Peyer's patch (tissue), 4 donors: ENCODE results near the gene LRRC32. TPM values are rescaled to one million over a fixed set of nuclear protein-coding genes. Genes with fewer than 3 reads are reported as not detected.

Experiments
- DNase-seq, 3 donors: peaks; one replicate each; pipeline ENCODE4 v3.0.0-alpha.2; 2017 to 2019
- H3K27ac ChIP-seq, 4 donors: fragments of 200-600 bp; sonication (generic); one replicate each; pipeline ENCODE4 v1.5.1; 2016 to 2019
- H3K27me3 ChIP-seq, 2 donors: fragments of 200-600 bp; sonication (generic); one replicate each; pipeline ENCODE4 v1.5.1; 2019
- H3K36me3 ChIP-seq, 3 donors: fragments of 200-600 bp; sonication (generic); one replicate each; pipeline ENCODE4 v1.5.1; 2016 to 2019
- H3K4me1 ChIP-seq, 4 donors: fragments of 200-600 bp; sonication (generic); one replicate each; pipeline ENCODE4 v1.5.1; 2016 to 2019
- H3K4me3 ChIP-seq, 4 donors: fragments of 200-600 bp; sonication (generic); 1 replicate in 3 of 4; 2 replicates in 1 of 4; pipeline ENCODE4 v1.5.1; 2016 to 2019; ENCODE audit warnings: mild to moderate bottlenecking in 1 of 4
- H3K9me3 ChIP-seq, 4 donors: fragments of 200-600 bp; sonication (generic); one replicate each; pipeline ENCODE4 v1.5.1; 2016 to 2019; ENCODE audit warnings: mild to moderate bottlenecking in 1 of 4
- POLR2A ChIP-seq, 2 donors: fragments of 450-650 bp; IDR thresholded peaks; one replicate each; pipeline ENCODE4 v1.5.1; 2017; ENCODE audit warnings: antibody characterized with exemption in 2 of 2, mild to moderate bottlenecking in 2 of 2, moderate library complexity in 2 of 2
- total RNA-seq, 4 donors: library from RNA; depleted of rRNA; stranded (reverse); fragments of >200 nt; gene quantifications; one replicate each; pipeline ENCODE4 v1.1.0, GENCODE V29; 2016
- TF ChIP-seq, protein P1 (sequence below), 6 experiments: fragments of 450-650 bp in 4 of 6; fragments of 200-600 bp in 2 of 6; sonication (generic) in 1 of 6; IDR thresholded peaks; one replicate each; pipeline ENCODE4 v1.5.1; 2017 to 2019; ENCODE audit warnings: antibody characterized with exemption in 6 of 6, mild to moderate bottlenecking in 3 of 6, moderate library complexity in 1 of 6

LRRC32 gene
- total RNA-seq, 4 donors from 2014 or later, result 4.0 to 36.7 (median 23.0) TPM

DNA sequence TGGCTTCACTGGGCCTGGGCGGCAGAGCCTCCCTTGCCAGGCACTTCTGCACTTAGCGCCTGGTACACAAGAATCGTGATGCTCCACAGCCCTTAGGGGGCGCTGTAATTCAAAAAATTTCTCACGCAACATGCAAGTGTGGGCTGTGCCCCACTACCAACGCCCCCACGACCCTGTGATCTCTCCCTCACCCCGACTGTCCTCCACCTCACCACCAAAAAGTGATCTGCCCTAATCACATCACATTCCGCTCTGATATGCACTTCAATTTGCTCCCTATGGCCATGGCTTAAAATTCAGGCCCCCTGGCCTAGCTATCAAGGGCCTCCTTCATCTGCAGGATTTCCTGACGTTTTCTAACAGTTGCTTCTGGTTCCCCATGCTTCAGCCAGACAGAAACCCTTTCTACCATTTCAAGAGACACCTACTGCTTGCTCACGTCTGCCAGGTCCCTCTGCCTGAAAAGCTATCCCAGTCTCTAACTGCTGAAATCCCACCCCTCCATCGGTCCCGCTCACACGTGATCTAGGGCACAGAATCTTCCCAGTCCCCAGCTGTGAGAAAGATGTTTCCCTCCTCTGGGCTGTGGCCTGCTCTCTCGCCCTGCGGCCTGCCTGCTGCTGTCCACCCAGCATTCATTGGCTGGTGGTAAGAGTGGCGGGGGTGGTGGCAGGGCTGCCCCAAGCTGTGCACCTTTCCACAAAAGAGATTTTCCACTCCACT lies 27.9 kb upstream of the LRRC32 start:
- no peak overlapping the region for H3K4me3 ChIP-seq
- no peaks in the 10 kb centered on the region for H3K27me3 ChIP-seq
- H3K36me3 ChIP-seq, result no peaks in the 10 kb centered on the region
- no peaks in the 10 kb centered on the region for H3K4me1 ChIP-seq
- no peak for TF ChIP-seq POLR2A (IDR thresholded peaks at IDR 0.05)
- TF ChIP-seq, protein P1, sequence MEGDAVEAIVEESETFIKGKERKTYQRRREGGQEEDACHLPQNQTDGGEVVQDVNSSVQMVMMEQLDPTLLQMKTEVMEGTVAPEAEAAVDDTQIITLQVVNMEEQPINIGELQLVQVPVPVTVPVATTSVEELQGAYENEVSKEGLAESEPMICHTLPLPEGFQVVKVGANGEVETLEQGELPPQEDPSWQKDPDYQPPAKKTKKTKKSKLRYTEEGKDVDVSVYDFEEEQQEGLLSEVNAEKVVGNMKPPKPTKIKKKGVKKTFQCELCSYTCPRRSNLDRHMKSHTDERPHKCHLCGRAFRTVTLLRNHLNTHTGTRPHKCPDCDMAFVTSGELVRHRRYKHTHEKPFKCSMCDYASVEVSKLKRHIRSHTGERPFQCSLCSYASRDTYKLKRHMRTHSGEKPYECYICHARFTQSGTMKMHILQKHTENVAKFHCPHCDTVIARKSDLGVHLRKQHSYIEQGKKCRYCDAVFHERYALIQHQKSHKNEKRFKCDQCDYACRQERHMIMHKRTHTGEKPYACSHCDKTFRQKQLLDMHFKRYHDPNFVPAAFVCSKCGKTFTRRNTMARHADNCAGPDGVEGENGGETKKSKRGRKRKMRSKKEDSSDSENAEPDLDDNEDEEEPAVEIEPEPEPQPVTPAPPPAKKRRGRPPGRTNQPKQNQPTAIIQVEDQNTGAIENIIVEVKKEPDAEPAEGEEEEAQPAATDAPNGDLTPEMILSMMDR (IDR thresholded peaks at IDR 0.05), result no peak
- no peak overlapping the region for H3K27ac ChIP-seq
- no peaks in the 10 kb centered on the region for H3K9me3 ChIP-seq
- no peak for DNase-seq

DNA sequence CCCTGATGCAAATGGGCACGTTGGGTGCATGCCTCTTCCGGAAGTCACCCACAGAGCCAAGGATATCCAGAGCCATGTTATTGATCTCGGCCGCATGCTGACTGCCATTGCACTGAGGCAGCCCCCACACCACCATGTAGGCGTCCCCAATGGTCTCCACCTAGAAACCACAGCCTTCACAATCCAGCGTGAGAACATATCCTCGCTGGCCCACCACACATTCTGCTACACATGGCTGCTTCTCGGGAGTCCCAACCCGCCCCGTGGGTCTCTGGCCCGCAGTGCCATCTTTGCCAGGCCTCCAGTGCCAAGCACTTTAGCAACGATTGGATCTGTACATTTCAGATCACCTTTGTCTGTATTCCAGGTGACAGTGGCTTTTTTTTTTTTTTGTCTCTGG lies 26.2 kb upstream of the LRRC32 start:
- TF ChIP-seq POLR2A (IDR thresholded peaks at IDR 0.05), result no peak
- TF ChIP-seq, protein P1 (IDR thresholded peaks at IDR 0.05), result no peak
- Histone ChIP-seq H3K36me3 (no peaks in the 10 kb centered on the region), H3K4me1 (no peaks in the 10 kb centered on the region), H3K9me3 (no peaks in the 10 kb centered on the region), H3K27me3 (no peaks in the 10 kb centered on the region), H3K27ac (no peak overlapping the region), H3K4me3 (no peak overlapping the region)
- no peak for DNase-seq

DNA sequence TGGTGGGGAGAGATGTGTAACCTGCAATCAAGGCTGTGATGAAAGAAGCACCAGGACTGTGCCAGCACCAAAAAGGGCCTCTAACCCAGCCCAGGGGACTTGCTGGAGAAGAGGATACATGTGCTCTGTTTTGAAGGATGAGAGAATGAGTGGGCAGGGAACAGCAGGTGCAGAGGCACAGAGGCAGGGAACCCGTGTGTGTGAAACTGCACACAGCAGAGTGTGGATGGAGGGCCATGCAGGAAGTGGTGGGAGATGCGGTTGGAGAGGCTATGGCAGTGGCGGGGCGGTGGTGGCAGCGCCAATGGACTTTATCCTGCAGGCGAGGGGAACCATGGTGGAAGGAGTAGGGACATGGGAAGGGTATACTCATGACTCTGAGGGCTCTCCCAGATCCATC lies 25.2 kb upstream of the LRRC32 start:
- TF ChIP-seq POLR2A (IDR thresholded peaks at IDR 0.05), result no peak
- TF ChIP-seq, protein P1 (IDR thresholded peaks at IDR 0.05), result no peak

GRCh38 chr11:76695133-76695532 lies 24.6 kb upstream of the LRRC32 start:
- Histone ChIP-seq H3K27ac (no peak overlapping the region), H3K36me3 (no peaks in the 10 kb centered on the region), H3K9me3 (no peaks in the 10 kb centered on the region), H3K4me1 (no peaks in the 10 kb centered on the region), H3K4me3 (no peak overlapping the region), H3K27me3 (no peaks in the 10 kb centered on the region)
- TF ChIP-seq, protein P1 (IDR thresholded peaks at IDR 0.05), result no peak
- no peak for TF ChIP-seq POLR2A (IDR thresholded peaks at IDR 0.05)
- no peak for DNase-seq

More for the DNA sequence above, 25.2 kb upstream of the LRRC32 start:
- DNase-seq, result no peak
- no peaks in the 10 kb centered on the region for H3K9me3 ChIP-seq
- no peaks in the 10 kb centered on the region for H3K27me3 ChIP-seq
- H3K27ac ChIP-seq, result no peak overlapping the region
- no peaks in the 10 kb centered on the region for H3K4me1 ChIP-seq
- no peak overlapping the region for H3K4me3 ChIP-seq
- H3K36me3 ChIP-seq, result no peaks in the 10 kb centered on the region

GRCh38 chr11:76694664-76695063 lies 24.1 kb upstream of the LRRC32 start:
- no peaks in the 10 kb centered on the region for H3K9me3 ChIP-seq
- no peak for TF ChIP-seq POLR2A (IDR thresholded peaks at IDR 0.05)
- TF ChIP-seq, protein P1 (IDR thresholded peaks at IDR 0.05), result no peak

More at GRCh38 chr11:76694664-76695063, 24.1 kb upstream of the LRRC32 start:
- DNase-seq, result no peak
- H3K27me3 ChIP-seq, result no peaks in the 10 kb centered on the region
- H3K4me1 ChIP-seq, result no peaks in the 10 kb centered on the region
- no peak overlapping the region for H3K27ac ChIP-seq
- H3K4me3 ChIP-seq, result no peak overlapping the region
- H3K36me3 ChIP-seq, result no peaks in the 10 kb centered on the region
